AG08396 (cell line): Measurements from ENCODE around the gene PRKN.

Experiments
- DNase-seq: peaks from one replicate; pipeline ENCODE4 v3.0.0; 2012; ENCODE audit warnings: low spot score, mixed read lengths

PRKN gene

DNA sequence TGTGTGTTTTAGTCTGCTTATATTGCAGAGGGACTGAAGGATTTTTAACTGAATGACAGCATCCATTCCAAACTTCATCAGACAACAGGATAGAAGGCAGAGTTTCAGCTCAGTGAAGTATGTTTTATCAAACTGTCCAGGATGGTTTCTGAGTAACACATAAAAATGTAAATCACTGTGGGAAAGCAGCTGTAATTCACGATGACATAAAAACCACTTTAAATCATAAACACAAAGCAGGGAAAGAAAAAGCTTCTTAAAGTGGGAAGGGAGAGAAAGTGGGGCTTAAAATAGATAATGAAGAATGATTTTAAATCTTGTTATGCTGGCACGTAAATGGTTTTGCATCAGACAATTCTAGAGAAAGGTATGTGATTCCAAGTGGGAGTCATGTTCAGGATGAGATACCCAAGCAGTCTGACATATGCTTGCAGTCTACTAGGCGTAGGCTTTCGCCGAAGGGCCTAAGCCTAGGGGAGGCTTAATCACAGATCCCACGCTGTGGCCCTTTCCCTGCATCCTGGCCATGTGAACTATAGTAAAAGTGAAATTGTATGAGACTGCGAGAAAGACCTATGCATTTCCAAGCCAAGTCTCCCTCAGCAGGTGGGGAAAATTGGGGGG lies 610.6 kb downstream of the PRKN start:
- no peak for DNase-seq

DNA sequence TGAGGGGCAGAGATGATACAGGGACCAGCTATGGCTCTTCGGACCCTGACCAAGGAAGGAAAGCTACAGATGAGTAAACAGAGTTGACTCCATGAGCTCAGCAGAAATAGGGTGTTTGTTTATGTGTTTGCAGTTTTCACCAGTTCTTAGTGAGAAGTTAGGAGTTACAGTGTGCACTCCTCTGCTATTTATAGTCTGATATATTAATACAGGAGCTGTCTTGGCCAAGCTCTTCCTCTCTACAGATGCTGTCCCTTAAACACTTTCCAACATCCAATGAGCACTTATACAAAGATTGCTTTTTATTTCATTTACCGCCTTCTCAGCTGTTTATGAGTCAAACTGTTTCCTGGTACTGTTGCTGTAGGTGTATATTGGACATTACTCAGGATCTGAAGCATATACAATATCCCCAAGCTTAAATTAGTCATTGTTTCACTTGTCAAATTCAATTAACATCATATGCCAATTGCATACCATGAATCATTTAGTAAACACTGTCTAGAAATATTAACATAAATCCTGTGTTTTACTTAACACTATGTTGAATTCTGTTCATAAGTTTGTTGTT lies 618.0 kb downstream of the PRKN start:
- no peak for DNase-seq

DNA sequence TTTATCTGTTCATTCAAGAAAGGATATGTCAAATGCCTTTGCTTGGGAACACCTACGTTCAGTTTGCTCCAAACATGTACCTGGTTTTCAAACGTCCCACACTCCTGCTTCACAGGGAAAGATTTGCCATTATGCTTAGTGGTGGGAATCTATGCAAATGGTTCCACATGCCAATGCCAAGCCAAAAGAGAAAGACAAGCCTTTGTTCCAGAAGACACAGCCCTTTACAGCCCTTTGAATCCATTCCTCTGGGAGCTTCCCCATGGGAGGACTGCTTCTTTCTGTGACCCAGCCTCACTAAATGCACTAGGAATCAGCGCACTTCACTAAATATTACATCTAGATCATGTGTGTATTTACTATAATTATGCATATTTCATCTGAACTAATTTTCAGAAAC lies 619.5 kb downstream of the PRKN start:
- DNase-seq, result no peak

DNA sequence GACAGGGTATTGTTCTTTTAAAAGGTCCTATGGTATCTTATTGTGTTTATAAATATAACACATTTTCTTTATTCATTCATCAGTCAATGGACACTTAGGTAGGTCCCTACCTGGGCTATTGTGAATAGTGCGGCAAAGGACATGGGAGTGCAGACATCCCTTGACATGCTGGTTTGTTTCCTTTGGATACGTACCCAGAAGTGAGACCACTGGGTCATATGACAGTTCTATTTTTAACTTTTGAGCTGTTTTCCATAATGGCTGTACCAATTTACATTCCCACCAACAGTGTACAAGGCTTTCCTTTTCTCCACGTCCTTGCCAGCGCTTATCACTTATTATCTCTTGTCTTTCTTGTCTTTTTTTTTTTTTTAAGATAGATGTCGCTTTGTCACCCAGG lies 627.5 kb downstream of the PRKN start:
- DNase-seq, result no peak

DNA sequence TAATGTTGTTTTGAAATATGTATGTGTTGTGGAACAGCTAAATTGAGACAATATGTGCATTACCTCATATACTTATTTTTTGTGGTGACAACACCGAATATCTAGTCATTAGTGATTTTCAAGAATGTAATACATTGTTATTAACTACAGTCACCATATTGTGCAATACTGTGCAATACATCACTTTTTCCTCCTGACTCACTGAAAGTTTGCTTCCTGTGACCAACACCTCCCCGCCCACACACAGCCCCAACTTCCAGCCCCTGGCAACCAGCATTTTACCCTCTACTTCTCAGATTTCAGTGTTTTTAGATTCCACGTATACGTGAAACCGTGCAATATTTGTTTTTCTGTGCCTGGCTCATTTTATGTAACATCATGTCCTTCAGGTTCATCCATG lies 627.9 kb downstream of the PRKN start:
- peak; percentile 10 for DNase-seq

DNA sequence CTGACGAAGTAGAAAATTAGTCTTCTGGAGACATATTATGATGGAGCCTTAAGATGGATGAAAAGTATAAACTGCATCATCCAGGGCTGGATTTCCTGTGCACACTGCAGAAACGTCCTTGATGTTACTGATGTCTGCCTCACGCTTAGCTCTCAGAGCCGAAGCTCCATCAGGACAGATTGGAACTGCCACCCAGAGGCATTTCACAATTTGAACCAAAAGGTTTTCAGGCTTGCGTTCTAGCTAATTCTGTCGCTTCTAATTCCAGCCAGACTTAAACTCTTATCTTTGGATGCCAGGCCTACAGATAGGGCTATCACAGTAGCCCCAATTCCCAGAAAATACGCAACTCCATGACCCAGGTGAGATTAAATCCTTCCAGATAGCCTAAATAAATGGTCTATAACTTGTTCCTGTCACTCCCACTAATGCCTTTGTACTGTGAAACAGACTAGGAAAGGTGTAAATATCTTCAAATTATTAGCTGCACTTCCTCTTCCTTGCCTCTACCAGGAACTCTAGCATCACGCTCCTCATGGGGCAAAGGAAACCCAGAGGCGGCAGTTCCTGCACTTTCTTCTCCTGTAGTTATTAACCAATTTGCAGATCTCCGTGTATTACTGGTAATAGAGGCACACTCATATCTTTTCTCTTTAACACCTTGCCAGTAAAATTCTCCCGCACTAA lies 634.6 kb downstream of the PRKN start:
- DNase-seq, result no peak

DNA sequence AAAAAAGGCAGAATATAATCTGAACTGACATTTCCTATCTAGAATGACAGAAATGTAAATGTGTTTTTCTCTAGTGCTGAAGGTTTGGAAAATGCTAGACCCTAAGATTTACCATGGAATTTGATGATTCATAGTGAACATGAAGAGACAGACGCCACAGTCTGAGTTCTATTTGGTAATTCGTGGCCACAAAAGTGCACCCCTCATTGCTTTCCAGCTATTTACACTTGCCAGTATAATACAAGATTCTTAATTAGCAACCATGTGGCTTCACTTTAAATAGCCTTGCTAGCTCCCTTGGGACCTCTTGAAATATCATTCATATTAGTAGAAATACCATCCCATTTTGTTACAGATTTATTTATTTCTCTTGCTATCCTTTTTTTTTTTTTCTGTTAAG lies 636.8 kb downstream of the PRKN start:
- no peak for DNase-seq

DNA sequence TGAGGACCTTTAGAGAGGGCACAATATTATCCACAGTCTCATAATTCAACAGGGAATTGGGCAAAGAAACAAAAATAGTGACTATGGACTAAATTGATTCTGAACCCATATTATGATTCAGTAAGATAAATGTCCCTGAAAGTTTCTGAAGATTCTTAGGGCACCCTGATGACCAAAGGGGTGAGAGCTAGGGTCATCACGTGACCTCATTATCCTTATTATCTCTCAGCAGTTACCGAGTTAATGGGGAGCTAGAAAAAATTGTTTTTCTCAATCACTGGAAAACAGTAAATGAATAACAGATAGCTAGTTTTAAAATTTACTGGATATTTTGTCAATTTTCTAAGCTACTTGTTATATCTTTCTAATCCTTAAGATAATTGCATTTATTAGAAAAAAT lies 639.5 kb downstream of the PRKN start:
- DNase-seq, result no peak

DNA sequence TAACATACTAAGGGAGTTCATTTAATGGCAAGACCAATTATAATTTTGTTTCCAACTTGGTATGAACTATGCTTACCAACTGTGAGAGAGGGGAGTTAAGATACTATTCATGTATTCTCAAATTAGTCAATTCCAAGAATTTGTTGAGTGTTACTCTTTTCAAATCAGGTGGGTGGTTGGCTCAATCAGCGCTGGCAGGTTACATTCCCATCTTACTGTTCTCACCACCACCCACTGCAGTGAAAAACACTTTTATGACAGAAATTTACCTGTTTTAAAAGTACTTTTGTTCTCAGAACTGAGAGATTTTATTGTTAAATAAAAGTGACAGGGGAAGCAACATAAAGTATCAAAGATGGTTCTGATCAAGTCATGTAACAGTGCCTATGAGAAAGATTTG lies 642.0 kb downstream of the PRKN start:
- DNase-seq, result no peak

DNA sequence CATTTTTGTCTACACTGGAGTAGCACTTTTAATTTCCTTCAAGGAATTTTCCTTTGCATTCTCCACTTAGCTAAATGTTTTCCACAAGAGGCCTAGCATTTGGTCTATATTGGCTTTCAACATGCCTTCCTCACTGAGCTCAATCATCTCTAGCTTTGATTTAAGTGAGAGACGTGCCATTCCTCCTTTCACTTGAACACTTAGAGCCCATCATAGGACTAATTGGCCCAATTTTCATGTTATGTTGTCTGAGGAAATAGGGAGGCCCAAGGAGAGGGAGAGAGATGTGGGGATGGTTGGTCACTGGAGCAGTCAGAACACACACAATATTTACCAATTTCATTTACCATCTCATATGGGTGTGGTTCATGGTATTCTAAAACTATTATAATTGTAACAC lies 645.0 kb downstream of the PRKN start:
- no peak for DNase-seq

DNA sequence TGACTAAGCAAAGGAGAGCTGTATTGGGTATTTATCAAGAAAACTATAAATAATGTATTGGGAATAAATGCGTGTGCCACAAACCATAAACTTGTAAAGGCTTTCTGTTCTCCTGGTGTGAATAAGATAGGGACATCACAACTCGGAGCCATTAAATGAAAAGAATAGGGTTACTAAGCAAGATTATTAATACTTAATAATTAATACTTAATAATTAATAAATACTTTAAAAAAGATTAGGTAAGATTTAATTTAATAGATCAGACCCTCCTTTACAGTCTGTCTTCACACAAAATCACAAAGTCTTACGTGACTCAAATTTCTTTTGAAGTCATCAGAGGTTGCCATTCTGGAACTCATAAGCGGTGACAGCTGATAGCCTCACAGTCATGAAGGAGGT lies 648.9 kb downstream of the PRKN start:
- DNase-seq, result no peak

DNA sequence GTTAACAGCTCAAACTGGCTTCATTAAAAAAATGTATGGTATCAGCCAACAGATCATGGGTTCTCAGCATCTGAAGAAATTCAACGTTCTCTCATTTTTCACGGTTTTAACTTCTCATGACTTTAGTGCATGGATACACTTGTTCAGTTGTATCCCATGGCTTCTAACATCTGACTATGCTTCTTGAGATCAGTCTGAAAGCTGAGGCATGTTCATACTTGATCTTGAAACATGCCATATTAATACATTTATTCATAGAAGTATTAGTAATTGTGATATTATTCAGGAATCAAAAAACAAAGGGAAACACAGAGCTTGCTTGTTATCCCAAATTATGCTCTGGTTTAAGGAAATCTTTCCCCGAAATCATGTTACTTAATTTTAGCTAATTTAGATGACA lies 649.4 kb downstream of the PRKN start:
- no peak for DNase-seq

DNA sequence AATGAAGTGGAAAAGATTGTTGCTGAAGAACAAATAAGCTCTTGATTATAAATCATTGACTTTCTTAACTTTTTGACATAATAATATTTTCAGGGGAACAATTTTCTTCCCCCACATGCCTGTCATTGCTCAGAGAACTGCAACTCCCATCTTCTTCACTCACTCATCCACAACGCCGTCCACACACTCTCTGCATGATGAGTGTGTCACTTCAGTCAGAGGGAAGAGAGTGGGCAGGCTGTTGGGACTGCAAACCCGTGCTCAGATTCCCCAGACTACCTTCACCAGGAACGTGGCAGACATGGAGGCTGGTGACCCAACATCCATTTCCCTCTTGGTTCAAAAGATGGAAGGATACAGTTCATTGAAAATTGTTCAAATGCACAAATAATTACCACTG lies 650.8 kb downstream of the PRKN start:
- no peak for DNase-seq

DNA sequence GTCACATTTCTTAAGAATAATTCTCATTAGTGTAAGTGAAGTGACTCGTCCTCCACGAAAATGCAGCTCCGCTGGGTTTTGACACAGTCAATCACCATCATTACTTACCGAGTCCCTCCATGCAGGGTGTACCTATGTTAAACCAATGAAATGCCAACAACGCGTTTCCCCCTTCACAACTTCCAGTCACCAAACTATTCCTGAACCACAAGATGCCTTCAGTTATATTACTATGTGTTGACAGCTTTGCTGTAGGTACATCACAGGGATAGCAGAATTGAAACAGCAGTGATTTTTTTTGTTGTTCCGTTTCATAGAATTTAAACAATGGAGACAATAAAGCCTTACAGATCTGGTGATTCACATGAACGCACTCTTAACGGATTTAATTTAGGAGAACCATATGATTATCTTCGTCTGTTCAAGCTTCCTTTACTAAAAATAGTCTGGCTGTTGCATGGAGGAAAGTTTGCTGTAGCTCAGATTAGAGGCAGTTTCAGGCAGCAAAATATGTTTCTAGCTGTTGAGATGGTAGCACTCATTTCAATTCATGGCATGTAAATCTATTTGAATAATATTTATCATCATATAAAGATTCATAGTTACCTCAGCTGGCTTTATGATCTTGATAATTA lies 652.8 kb downstream of the PRKN start:
- DNase-seq, result no peak

DNA sequence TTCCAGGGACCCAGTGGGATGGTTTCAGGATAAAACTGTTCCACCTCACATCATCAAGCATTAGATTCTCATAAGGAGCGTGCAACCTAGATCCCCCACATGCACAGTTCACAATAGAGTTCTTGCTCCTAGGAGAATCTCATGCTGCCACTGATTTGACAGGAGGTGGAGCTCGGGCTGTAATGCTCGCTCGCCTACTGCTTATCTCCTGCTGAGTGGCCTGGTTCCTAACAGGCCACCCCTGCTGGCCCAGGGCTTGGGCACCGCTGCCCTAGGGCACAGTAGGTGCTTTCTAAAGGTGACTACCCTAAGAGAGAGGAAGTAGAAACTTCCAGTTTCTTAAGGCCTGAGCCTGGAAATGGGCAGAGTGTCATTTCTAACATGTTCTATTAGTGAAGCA lies 656.9 kb downstream of the PRKN start:
- no peak for DNase-seq

DNA sequence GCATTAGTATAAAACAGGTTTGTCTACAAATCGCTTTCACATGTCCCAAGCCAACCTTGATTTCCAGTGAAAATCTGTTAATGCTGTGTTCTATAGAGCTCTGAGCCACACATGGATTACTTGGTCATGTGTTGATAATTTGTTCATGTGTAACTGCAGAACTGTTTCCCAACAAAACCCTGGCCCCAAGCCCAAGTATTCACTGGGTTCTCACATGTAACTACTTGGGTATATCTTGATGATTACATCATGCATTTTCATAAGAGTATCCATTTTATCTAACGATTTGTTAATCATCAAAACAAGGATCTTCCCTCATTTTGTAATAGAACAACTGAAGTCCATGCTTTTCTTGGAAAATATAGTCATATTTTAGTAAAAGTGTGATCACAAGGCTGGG lies 657.6 kb downstream of the PRKN start:
- no peak for DNase-seq

DNA sequence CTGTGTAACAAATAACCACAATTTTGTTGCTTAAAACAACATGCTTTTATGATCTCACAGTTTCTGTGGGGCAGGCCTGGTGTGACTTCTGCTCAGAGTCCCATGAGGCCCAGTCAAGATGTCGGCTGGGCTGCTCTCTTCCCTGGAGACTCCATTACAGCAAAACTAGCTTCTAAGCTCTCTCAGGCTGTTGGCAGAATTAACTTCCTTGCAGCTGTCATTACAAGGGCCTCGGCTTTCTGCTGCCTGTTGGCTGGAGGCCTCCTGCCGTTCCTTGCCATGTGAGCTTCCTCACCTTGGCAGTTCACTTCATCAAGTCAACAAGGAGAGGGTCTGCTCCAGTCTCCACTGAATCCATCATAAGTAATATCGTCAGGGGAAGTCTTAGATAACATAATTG lies 659.2 kb downstream of the PRKN start:
- no peak for DNase-seq

DNA sequence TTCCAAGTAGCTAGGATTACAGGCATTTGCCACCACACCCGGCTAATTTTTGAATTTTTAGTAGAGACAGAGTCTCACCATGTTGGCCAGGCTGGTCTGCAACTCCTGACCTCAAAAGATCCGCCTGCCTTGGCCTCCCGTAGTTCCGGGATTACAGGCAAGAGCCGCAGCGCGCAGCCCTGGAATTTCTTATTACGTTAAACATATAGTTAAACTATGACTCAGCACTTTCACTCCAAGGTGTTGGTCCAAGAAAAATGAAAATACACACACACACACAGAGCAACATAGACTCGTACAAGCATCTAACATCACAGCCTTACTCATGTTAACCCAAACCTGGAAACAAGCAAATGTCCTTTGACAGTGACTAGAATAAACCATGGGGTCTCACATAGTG lies 663.9 kb downstream of the PRKN start:
- DNase-seq, result no peak

DNA sequence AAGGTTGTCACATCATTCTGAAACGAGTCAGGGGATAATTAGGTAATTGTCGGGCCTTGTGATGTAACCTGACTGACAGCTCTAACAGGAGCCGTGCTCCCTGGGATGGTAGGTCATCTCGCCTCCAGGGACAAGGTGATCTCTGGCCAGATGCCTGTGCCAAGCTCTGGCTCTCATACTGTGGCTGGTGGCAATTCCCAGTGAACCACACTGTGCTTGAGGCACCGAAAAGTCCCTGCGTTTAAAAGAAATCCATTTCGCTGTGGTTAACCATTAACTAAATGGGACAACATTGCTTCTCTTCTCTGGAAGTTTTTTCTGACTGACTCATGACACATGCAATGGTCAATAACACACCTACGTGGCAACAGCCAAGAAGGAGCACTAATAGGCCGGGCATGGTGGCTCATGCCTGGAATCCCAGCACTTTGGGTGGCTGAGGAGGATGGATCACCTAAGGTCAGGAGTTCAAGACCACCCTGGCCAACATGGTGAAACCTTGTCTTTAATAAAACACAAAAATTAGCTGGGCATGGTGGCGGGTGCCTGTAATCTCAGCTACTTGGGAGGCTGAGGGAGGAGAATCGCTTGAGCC lies 669.2 kb downstream of the PRKN start:
- no peak for DNase-seq

DNA sequence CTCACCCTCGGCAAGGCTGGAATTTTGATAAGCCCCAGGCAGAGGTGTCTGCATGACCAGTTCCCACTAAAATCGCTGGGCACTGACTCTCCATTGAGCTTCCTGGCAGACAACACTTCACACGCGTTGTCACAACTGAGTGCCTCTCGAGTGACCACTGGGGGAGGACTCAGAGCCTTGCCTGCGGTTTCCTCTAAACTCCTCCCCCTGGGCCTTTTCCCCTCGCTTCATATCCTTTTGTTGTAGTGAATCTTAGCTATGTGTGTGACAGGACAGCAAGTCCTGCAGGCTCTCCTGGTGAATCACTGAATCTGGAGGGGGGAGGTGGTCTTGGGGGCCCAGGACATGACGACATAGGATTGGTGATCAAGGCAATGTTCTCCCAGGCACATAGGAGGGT lies 670.8 kb downstream of the PRKN start:
- no peak for DNase-seq

DNA sequence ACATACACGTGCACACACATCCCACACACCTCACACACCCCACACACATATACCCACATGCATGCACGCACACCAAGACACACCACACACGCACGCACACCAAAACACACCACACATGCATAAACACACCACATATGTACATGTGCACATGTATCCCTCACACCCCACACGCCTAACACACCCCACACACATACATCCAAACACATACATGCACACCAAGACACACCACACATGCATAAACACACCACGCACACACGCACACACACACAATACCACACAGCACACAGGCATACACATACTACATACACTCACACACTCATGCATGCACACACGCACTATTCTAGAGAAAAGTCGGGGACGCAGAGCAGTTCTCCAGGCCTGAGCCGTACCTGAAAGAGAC lies 671.5 kb downstream of the PRKN start:
- DNase-seq, result no peak

DNA sequence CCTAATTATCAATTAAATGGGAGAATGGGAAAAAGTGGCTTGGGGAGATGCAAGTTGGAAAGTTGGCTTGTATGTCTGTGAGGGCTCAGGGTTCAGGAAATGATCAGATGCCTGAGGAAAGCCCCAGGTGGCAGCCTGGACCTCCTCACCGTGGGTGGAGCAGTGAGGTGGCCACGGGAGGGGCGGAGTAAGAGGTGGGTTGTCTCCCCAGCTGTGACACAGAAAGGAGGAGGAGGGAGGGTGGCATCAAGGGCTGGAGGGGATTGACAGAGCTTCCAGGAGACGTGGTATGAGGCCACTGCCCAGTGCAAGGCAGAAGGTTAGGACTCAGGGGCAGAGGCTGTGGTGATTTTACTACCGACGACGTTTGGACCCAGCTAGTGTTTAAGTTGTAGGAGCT lies 672.2 kb downstream of the PRKN start:
- DNase-seq, result no peak

DNA sequence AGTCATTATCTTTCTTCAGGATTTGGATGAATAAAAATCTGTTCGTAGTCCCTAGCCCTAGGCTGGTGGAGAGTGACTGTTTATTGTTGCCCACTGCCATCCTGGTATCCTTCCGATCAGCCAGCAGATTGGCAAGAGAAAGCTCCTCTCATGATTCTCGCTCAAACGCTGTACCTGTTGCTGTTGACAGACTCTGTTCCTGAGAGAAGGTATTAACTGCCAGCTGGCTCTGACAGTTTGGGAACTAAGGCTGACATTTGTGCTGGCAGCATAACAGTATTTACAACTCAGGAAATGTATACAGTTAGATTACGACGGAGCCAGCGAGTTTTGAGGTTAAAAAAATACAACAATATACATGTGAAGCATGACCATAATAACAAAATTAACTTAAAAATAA lies 674.5 kb downstream of the PRKN start:
- DNase-seq, result no peak
